HepG2 (cell line): ENCODE data around the gene SYNGAP1. TPM values are rescaled to one million over a fixed set of nuclear protein-coding genes. Genes with fewer than 3 reads are reported as not detected.
A peak's percentile ranks its signal among the peaks of the same experiment; 100 is the strongest.

Experiments
- ADNP ChIP-seq: sonication (generic); formaldehyde crosslinking; IDR thresholded peaks from 2 replicates; pipeline ENCODE4 v1.4.0; 2020; ENCODE audit warnings: missing genetic modification reagents
- CHD4 ChIP-seq: fragments of 200-600 bp; sonication (generic); IDR thresholded peaks from 2 replicates; pipeline ENCODE4 v1.7.0; 2017; ENCODE audit warnings: mild to moderate bottlenecking, low read length, borderline replicate concordance
- ELF1 ChIP-seq: sonication (generic); formaldehyde crosslinking; IDR thresholded peaks from 2 replicates; pipeline ENCODE4 v1.4.0; 2020; ENCODE audit warnings: missing genetic modification reagents
- HOXA7 ChIP-seq: sonication (generic); formaldehyde crosslinking; IDR thresholded peaks from 2 replicates; pipeline ENCODE4 v1.8.1; 2022; ENCODE audit warnings: mild to moderate bottlenecking, missing genetic modification reagents, moderate library complexity
- KAT8 ChIP-seq: IDR thresholded peaks from 2 replicates; pipeline ENCODE4 v1.6.1; 2016; ENCODE audit warnings: missing genetic modification reagents, missing compliant biosample characterization
- KDM2A ChIP-seq: sonication (generic); formaldehyde crosslinking; IDR thresholded peaks from 2 replicates; pipeline ENCODE4 v1.4.0; 2020; ENCODE audit warnings: low read depth, missing genetic modification reagents, borderline replicate concordance
- MAF1 ChIP-seq: sonication (generic); formaldehyde crosslinking; IDR thresholded peaks from 2 replicates; pipeline ENCODE4 v1.5.0; 2020; ENCODE audit warnings: missing genetic modification reagents, borderline replicate concordance
- MED1 ChIP-seq: sonication (generic); formaldehyde crosslinking; IDR thresholded peaks from 2 replicates; pipeline ENCODE4 v1.4.0; 2020; ENCODE audit warnings: missing genetic modification reagents
- NR2F6 ChIP-seq, 2 experiments: IDR thresholded peaks; 2 replicates each; pipeline ENCODE4 v1.6.1; 2016; ENCODE audit warnings: antibody characterized with exemption in 1 of 2, mild to moderate bottlenecking in 1 of 2
- PHB2 ChIP-seq: fragments of 450-650 bp; IDR thresholded peaks from 2 replicates; pipeline ENCODE4 v1.6.1; 2018; ENCODE audit not compliant: partially characterized antibody
- PHF5A ChIP-seq: IDR thresholded peaks from one replicate; pipeline ENCODE4 v1.6.1; 2018; ENCODE audit warnings: low read depth, missing genetic modification reagents; ENCODE audit not compliant: unreplicated experiment
- REST ChIP-seq, 2 experiments: IDR thresholded peaks; 2 replicates each; pipeline ENCODE4 v1.6.1; 2011 to 2012; ENCODE audit warnings: low read length in 2 of 2, borderline replicate concordance in 1 of 2, low read depth in 1 of 2, mild to moderate bottlenecking in 1 of 2, moderate library complexity in 1 of 2
- REXO4 ChIP-seq: sonication (generic); formaldehyde crosslinking; IDR thresholded peaks from 2 replicates; pipeline ENCODE4 v1.8.0; 2022; ENCODE audit warnings: missing genetic modification reagents, mild to moderate bottlenecking, borderline replicate concordance
- SAP130 ChIP-seq: IDR thresholded peaks from 2 replicates; pipeline ENCODE4 v1.6.1; 2016; ENCODE audit warnings: low read depth
- SNAPC5 ChIP-seq: sonication (generic); formaldehyde crosslinking; IDR thresholded peaks from 2 replicates; pipeline ENCODE4 v1.8.1; 2023; ENCODE audit warnings: mild to moderate bottlenecking, missing genetic modification reagents, borderline replicate concordance
- SPEN ChIP-seq: sonication (generic); formaldehyde crosslinking; IDR thresholded peaks from 2 replicates; pipeline ENCODE4 v1.5.1; 2020; ENCODE audit warnings: low read depth, mild to moderate bottlenecking, missing genetic modification reagents
- TOPORS ChIP-seq: sonication (generic); formaldehyde crosslinking; IDR thresholded peaks from 2 replicates; pipeline ENCODE4 v1.8.0; 2023; ENCODE audit warnings: mild to moderate bottlenecking, missing genetic modification reagents
- ZFP36L1 ChIP-seq: sonication (generic); formaldehyde crosslinking; IDR thresholded peaks from 2 replicates; pipeline ENCODE4 v1.8.0; 2022; ENCODE audit warnings: mild to moderate bottlenecking, missing genetic modification reagents, moderate library complexity
- ZFP62 ChIP-seq: sonication (generic); formaldehyde crosslinking; IDR thresholded peaks from 2 replicates; pipeline ENCODE4 v1.4.0; 2020; ENCODE audit warnings: missing genetic modification reagents
- ZNF136 ChIP-seq: sonication (generic); formaldehyde crosslinking; IDR thresholded peaks from 2 replicates; pipeline ENCODE4 v1.8.1; 2022; ENCODE audit warnings: low read depth, mild to moderate bottlenecking, moderate library complexity, missing genetic modification reagents
- ZNF577 ChIP-seq: sonication (generic); formaldehyde crosslinking; IDR thresholded peaks from 2 replicates; pipeline ENCODE4 v1.4.0; 2020; ENCODE audit warnings: mild to moderate bottlenecking, low read depth, missing genetic modification reagents, borderline replicate concordance
- ZNF619 ChIP-seq: sonication (generic); formaldehyde crosslinking; IDR thresholded peaks from 2 replicates; pipeline ENCODE4 v1.4.0; 2020; ENCODE audit warnings: mild to moderate bottlenecking, missing genetic modification reagents
- polyA plus RNA-seq, 8 experiments: library from polyadenylated mRNA; depleted of rRNA in 3 of 8; stranded (reverse) in 7 of 8; unstranded in 1 of 8; fragments of >200 nt; fragmentation: Illumina TruSeq in 4 of 8; extraction: Trizol in 4 of 8; gene quantifications; 2 replicates each; pipeline versions ENCODE4 v1.2.1 to v1.2.3, GENCODE V29; 2011 to 2016; ENCODE audit warnings: low read depth in 4 of 8, missing spikeins in 1 of 8, mixed read lengths in 1 of 8; ENCODE audit not compliant: insufficient read depth in 1 of 8
- total RNA-seq, 5 experiments: library from RNA; depleted of rRNA; stranded (reverse); fragments of >200 nt; fragmentation: Illumina TruSeq; extraction: Trizol; gene quantifications; 2 replicates each; pipeline ENCODE4 v1.2.3, GENCODE V29; 2016; ENCODE audit warnings: low read depth in 1 of 5
- TF ChIP-seq, protein P1 (sequence below): IDR thresholded peaks from 2 replicates; pipeline ENCODE4 v1.6.1; 2016; ENCODE audit warnings: missing compliant biosample characterization, missing genetic modification reagents, borderline replicate concordance
- TF ChIP-seq, protein P2 (sequence below): sonication (generic); formaldehyde crosslinking; IDR thresholded peaks from 2 replicates; pipeline ENCODE4 v1.8.1; 2023; ENCODE audit warnings: mild to moderate bottlenecking, inconsistent platforms, moderate library complexity, missing genetic modification reagents, borderline replicate concordance

The SYNGAP1 gene
- total and polyA plus RNA-seq, 2 of the 13 experiments (the other 11 are each of a cell fraction or from before 2014, with no cell fraction given), result 0.75 to 1.1 TPM

DNA sequence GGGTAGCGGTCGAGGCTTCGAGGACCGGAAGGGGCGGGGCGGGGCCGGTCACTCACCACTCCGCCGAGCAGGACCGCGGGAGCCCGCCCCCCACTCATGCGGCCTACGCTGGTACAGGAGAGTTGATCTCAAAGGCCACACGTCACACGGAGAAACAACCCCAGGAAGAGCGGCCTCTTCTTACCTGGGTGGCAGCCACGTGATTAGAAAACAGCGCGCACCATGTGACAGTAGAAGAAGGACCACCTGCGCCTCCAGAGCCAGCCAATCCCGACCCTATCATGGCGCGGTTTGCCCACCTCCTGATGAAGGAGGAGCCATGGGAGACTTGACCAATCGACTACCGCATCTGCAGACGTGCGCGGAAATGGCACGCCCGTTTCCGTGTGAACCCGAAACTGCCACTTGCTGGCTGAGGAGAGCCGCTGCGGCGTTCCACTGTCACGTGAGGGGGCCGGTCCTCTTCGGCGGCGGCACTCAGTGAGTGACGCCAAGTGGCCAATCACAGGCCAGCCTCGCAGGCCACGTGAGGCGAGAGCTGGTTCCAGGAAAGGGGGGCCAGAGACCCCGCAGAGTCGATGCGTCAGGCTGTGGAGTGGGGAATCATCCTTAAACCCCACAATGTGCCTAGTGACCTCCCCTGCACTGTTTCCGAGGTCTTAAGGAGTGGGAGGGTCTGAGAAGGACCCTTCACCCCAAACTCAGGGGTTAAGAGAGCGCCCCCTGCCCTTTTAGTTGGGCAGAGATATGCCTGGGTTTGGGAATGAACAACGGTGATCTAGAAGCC is 1.8 kb upstream of the SYNGAP1 start, which contains the start of gene CUTA (continued):
- TF ChIP-seq PHB2, result no peak
- TF ChIP-seq CHD4, result no peak; the same call in 1 of the 2 replicates
- TF ChIP-seq ZFP62, result no peak
- no peak for TF ChIP-seq ZFP36L1 (CRISPR knock-in tag)
- no peak for TF ChIP-seq SNAPC5 (CRISPR knock-in tag)
- 0 out of 2 replicates have a peak, but pooled peaks have one; percentile 47 for TF ChIP-seq MAF1 (CRISPR knock-in tag)
- TF ChIP-seq KAT8 (CRISPR knock-in tag), result peak; percentile 95
- no peak for TF ChIP-seq REST (IDR thresholded peaks at IDR 0.05; ENCODE audit: borderline replicate concordance in 1 of 2, low read depth in 1 of 2, low read length in 2 of 2)
- peak; percentile 99 for TF ChIP-seq SAP130 (CRISPR knock-in tag)
- TF ChIP-seq, protein P1, sequence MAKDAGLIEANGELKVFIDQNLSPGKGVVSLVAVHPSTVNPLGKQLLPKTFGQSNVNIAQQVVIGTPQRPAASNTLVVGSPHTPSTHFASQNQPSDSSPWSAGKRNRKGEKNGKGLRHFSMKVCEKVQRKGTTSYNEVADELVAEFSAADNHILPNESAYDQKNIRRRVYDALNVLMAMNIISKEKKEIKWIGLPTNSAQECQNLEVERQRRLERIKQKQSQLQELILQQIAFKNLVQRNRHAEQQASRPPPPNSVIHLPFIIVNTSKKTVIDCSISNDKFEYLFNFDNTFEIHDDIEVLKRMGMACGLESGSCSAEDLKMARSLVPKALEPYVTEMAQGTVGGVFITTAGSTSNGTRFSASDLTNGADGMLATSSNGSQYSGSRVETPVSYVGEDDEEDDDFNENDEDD (CRISPR knock-in tag), result peak; percentile 93; the same call in 1 of the 2 replicates
- peak; percentile 88 for TF ChIP-seq SPEN (CRISPR knock-in tag)
- no peak for TF ChIP-seq TOPORS (CRISPR knock-in tag)
- peak; percentile 61 for TF ChIP-seq MED1 (CRISPR knock-in tag)
- TF ChIP-seq ADNP (CRISPR knock-in tag), result no peak
- TF ChIP-seq ZNF577 (CRISPR knock-in tag), result 0 out of 2 replicates have a peak, but pooled peaks have one; percentile 88
- TF ChIP-seq PHF5A (CRISPR knock-in tag), result peak; percentile 62
- TF ChIP-seq HOXA7 (CRISPR knock-in tag), result no peak
- TF ChIP-seq, protein P2, sequence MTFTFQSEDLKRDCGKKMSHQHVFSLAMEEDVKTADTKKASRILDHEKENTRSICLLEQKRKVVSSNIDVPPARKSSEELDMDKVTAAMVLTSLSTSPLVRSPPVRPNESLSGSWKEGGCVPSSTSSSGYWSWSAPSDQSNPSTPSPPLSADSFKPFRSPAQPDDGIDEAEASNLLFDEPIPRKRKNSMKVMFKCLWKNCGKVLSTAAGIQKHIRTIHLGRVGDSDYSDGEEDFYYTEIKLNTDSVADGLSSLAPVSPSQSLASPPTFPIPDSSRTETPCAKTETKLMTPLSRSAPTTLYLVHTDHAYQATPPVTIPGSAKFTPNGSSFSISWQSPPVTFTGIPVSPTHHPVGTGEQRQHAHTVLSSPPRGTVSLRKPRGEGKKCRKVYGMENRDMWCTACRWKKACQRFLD (CRISPR knock-in tag), result peak; percentile 89
- no peak for TF ChIP-seq REXO4
- TF ChIP-seq NR2F6 (IDR thresholded peaks at IDR 0.05), result no peak
- TF ChIP-seq NR2F6 (CRISPR knock-in tag; IDR thresholded peaks at IDR 0.05), result peak; percentile 42; the same call in 1 of the 2 replicates
- peak; percentile 71 for TF ChIP-seq KDM2A (CRISPR knock-in tag)
- TF ChIP-seq ELF1 (CRISPR knock-in tag), result peak; percentile 96
- TF ChIP-seq ZNF619 (CRISPR knock-in tag), result peak; percentile 96
- TF ChIP-seq ZNF136 (CRISPR knock-in tag), result peak; percentile 83; the same call in 1 of the 2 replicates
